GM21717 (cell line): ENCODE data around the gene GFI1B.
"Not testable (repeated sequence)": the region's sequence is repeated elsewhere in the genome, so short reads cannot be mapped to it uniquely, and the experiment has no call there.

Experiments
- ATAC-seq: cut with Tn5 transposase; IDR thresholded peaks from one replicate; pipeline ENCODE4 v1.9.1; 2021; ENCODE audit warnings: mild to moderate bottlenecking, moderate library complexity; ENCODE audit not compliant: unreplicated experiment

The GFI1B gene

DNA sequence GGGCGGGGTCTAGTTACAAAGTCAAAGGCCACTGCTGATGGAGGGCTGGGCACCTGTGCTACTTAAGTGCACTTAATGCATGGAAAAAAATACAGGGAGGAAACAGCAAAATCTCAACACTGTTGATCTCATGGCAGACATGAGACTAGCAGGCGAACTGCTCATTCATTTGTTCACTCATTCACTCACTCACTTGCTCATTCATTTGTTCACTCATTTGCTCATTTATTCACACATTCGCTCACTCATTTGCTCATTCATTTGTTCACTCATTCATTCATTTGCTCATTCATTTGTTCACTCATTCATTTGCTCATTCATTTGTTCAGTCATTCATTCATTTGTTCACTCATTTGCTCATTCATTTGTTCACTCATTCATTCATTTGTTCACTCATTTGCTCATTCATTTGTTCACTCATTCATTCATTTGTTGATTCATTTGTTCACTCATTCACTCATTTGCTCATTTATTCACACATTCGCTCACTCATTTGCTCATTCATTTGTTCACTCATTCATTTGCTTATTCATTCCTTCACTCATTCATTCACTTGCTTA is 11.6 kb downstream of the GFI1B start:
- not testable (repeated sequence) for ATAC-seq

DNA sequence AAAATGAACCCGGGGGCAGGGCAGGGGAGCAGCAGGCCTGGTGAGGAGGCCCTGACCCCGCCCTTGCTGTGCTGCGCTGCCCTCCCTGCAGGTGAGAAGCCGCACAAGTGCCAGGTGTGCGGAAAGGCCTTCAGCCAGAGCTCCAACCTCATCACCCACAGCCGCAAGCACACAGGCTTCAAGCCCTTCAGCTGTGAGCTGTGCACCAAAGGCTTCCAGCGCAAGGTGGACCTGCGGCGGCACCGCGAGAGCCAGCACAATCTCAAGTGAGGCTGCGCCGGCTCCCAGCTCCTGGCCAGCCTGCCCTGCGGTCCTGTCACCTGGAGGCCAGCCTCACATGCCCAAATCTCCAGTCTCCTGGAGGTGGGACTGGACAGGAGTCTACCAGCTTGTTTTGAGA is 12.3 kb downstream of the GFI1B start:
- no peak for ATAC-seq

DNA sequence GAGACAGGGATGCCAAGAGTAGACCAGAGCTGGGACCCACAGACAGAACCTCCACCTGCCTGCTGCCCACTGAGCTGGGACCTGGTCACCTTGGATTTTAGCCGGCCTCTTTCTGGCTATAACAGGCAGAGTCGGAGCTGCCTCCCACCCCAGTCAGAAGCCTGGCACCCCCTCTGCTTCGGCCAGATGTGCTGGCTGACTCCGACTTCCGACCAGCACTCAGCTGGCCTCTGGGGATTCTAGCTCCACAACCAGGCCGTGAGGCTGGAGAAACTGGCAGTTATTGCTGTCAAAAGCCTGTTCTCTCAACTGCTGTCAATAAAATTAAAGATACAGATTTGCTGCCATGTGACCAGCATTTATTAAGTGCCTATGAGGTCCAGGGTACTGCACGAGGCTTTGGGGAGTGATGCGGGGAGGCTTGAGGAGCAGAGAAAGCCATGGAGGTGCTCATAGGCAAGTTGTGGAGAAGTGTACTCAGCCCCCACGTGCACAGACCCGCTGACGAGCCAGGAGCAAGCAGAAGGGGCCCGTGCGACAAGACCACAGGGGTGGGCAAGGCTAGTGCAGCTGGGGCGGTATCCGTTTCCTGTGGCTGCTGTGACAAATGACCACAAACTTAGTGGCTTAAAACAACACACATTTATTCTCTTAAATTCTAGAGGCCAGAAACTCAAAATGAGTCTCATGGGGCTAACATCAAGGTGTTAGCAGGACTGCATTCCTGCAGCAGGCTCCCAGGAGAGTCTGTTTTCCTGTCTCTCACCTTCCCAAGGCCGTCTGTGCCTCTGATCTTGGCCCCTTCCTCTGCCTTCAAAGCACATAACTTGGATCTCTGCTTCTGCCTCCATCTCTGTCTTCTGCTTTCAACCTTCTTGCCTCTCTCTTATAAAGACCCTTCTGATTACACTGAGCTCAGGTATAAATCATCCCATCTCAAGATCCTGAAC is 13.1 kb downstream of the GFI1B start:
- no peak for ATAC-seq

DNA sequence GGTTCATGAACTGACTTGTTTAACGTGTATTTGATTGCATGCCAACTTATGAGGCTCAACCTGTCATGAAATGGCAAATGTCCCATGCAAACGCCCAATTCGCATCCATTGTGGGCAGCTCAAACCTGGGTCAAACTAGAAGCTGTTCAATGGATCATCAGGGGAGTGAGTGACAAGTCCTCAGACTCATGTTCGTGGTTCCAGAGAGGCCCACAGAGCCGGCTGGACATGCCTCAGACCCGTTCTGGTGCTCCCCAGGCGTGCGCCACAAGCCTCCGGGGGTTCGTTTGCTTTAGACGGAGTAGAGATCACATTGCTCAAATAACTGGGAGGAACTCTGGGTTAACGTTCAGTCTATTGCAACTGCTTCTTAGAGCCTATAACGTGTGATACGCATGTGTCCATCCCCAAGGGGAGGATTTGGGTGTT is 15.0 kb downstream of the GFI1B start:
- no peak for ATAC-seq

DNA sequence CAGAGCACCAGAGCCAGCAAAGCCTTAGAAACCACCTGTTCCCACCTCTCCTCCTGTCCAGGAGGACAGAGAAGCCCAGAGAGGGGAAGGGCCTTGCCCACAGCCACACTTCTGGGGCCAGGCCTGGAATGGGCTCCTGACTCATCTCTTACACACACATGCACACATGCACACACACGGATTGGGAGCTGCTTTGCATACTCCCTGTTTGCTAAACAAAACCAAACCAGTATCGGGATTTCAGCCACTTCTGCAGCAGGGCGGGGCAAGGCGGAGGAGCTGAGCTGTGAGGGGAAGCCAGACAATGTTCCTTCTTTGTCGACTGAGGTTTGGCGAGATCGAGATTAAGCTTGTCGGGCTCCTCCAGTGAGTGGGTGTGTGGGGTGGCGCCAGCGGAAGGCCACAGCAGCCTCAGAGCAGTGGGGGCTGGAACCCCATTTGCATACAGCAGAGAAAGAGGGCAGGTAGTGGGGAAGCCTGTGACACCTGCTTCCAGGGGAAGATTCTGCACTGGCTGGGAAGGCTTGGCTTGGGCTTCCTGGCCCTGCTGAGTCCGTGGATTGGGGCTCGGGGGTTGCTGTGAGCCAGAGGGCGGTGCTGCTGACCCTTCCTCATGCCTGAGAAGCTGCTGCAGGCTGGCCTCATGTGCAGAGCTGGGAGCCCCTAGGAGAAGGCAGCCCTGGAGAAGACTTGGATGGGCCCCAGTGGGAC is 16.1 kb downstream of the GFI1B start:
- no peak for ATAC-seq

DNA sequence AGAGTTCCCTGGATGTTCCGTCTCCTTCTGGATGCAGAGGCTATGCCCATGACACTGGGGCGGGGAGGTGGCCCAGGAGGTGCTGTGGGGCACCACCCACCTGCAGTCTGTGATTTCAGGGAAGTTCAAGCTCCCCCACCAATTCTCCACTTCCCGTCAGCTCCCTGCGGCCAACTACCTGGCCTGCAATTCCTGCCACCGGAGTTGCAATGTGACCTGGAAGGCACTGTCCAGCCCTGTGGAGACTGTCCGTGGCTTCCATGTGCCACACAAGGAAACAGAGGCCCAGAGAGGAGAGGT is 16.6 kb downstream of the GFI1B start:
- no peak for ATAC-seq

DNA sequence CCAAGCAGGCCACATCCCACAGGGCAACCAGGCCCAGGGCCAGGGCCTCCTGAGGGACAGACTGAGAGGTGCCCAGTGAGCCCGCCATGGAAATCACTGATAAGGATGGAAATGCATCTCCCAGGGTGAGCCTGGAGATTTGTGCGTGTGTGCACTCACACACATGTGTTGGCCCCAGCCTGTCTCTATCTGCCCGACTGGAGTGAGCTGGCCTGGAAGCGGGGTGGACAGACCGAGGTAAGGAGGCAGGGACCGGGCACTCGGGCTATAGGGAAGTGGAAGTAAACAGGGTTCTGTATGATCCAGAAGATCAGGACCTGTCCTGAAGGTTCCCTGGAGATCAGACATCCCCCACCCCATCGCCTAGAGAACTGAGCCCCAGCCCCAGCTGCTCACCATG is 17.4 kb downstream of the GFI1B start:
- ATAC-seq: no peak

DNA sequence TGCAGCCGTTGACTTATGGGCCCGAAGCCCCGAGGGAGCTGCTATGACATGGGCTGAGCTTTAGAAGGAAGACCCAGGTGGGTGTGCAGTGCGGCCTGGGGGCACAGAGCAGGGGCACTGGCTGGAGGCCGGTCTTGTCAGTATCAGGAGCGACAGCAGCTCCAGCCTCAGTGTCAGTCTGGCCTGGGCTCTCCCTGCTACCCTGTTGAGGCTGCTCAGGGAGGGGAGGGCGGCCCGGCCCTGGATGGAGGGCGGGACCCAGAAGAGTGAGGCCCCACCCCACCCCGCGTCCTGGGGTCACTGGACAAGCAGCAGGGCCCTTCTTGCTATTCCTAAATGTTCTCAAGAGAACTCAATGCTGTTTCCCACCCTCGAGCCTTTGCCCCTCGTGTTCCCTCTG is 18.0 kb downstream of the GFI1B start:
- ATAC-seq: no peak

DNA sequence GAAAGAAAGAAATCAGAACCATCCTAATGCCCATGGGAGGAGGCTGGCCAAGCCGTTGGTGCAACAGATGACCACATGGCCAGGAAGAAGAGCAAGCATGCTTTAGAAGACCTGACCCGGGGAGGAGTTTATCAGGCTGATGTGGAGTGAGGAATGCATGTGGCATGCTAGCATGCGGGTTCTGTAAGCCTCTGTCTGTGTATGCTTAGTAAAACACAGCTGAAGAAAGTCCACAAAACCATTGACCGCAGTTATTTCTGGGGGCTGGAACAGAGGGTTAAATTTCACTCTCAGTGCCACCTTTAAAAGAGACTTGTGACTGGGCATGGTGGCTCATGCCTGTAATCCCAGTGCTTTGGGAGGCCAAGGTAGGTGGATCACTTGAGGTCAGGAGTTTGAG is 19.1 kb downstream of the GFI1B start:
- ATAC-seq: no peak

DNA sequence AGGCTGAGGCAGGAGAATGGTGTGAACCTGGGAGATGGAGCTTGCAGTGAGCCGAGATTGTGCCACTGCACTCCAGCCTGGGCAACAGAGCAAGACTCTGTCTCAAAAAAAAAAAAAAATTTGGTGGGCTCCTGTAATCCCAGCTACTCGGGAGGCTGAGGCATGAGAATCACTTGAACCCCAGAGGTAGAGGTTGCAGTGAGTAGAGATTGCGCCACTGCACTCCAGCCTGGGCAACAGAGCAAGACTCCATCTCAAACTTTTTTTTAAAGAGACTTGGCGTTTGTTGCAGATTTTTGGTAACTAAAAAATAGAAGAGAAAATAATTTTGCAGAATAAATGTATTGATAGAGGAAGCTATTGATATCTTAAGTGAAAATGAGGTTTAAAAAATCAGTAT is 19.7 kb downstream of the GFI1B start:
- not testable (repeated sequence) for ATAC-seq

DNA sequence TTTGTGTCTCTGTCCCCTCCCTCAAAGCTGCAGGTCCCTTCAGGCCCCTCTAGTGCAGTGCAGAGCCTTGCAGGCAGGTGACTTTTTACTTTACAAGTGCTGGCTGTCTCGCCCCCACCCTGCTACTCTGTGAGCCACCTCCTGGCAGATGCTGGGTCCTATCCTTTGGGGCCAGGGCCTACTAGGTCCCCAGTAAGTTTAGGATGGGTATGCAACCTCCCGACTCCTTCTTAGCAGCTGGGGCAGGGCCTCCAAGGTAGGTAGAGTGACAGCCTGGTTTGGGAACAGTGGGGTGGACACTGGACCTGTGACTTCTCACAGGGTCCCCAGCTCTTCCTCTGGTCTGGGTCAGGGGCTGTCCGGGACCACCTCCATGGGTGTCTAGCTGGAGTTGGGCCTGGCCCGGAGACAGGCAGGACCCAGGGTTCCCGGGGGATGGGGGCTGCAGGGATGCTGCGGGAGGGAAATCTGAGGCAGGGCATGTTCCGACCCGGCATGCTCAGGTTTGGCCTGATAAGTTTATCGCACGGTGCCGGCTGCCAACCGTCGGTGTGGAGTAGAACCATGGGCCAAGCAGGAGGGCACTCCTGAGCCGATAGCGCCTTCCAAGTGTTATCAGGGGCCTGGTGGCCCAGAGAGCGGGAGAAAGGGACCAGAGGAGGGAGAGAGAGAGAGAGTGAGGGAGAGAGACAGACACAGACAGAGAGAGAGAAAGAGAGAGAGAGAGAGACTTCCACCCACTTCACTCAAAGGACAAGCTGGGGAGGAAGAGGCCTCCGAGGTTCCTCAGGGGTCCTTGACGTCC is 20.5 kb downstream of the GFI1B start:
- no peak for ATAC-seq

DNA sequence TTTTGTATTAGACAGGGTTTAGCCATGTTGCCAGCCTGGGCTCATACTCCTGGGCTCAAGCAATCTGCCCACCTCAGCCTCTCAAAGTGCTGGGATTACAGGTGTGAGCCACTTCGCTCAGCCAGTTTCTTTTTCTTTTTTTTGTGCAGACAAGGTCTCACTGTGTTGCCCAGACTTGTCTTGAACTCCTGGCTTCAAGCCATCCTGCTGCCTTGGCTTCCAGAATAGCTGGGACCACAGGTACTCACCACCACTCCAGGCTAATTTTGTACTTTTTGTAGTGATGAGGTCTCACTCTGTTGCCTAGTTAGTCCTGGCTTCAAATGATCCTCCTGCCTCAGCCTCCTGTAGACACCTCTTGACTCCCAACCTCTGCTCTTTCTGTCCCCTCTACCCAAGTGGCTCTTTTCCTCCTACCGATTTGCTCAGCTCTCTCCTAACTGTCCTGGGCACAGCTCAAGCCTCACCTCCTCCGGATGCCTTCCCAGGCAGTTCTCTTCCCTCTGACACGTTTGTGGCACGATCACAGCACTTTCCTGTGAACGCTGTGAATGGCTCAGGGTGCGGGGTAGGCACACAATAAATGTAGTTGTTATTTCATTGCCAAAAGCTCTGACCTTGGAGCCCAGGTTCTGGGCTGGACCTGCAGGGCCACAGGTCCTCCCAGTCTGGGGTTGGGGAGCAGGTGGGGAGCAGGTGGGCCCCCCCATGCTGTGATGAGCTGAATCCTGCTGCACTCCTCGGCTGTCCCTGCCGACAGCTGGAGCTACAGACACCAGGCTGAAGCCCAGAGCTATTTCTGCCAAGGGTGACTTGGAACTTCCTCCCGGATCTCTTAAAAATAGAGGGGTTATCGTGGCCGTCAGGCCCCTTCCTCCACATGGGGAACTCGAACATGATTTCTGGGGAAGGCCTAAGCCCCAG is 23.9 kb downstream of the GFI1B start:
- ATAC-seq: no peak

DNA sequence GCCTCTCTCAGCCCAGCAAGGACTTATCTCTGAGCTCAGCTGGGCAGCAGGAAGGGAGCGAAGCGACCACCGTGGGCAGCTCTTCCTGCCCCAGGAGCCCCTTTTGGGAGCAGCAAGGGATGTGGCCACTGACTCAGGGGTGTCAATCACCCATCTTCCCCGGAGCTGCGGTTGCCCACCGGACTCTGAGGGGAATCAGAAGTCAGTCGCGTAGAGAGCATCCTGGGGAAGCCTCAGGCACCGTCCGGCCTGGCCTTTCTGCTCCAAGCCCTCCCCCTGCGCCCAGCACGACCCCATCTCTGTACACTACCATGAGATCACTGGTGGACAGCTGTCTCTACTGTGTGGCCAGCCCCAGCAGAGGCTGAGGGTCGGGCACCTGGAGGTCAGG is 24.6 kb downstream of the GFI1B start:
- ATAC-seq: no peak

DNA sequence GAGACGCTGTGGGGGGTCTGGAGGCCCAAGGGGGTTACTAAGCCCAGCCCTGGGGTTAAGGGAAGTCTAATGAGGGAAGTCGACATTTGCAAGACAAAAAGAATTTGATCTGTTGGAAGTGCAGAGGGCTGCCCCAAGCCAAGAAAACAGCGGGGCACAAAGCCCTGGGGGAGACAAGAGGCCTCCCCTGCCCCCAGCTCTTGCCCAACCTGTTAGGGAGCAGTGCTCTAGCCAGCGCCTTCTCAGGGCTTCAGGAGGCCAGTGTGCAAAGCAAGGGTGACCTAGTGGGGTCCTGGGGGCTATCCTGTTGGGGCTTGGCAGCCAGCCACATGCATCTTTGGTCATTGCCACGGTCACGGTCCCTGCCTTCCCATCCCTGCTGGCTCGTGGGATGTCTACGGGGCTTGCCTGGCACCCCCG is 25.2 kb downstream of the GFI1B start:
- no peak for ATAC-seq

DNA sequence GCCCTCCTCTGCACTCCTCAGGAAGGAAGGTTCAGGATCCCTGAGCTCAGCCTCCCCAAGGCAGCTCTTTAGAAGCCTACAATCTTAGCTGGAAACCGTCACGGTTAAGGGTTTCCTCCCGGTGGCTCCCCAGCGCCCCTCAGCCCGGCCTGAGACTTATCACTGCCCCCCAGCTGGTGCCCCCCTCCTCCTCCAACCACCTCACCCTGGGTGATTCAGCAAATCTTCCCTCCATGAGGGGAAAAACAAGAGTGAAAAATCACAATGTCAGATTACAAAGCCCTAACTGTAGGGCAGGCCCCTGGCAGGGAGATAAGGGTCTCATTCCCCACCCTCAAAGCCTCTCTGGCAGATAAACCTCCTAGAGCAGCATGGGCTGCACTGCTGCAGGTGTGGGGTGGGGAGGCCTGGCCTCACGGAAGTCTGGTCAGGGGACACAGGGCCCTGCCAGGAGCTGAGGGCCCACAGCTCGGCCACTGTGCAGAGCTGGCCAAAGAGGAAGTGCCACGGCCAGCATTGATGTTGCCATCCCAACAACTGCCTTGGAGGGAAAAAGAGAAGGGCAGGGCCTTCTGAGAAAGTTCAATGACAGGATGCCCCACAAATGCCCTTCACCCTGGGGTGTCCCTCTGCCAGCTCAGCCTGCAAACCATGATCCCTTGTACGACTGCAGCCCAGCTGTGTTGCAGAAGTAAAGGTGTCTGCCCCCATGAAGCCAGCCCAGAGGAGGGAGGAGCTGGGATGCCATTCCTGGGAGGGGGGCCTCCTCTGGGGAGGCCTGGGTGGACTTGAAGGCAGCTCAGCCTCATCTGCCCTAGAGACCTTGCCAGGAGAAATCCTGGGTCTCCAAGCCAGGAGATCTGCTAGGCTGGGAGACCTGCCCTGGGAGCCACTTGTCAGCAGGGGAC is 25.9 kb downstream of the GFI1B start:
- no peak for ATAC-seq

DNA sequence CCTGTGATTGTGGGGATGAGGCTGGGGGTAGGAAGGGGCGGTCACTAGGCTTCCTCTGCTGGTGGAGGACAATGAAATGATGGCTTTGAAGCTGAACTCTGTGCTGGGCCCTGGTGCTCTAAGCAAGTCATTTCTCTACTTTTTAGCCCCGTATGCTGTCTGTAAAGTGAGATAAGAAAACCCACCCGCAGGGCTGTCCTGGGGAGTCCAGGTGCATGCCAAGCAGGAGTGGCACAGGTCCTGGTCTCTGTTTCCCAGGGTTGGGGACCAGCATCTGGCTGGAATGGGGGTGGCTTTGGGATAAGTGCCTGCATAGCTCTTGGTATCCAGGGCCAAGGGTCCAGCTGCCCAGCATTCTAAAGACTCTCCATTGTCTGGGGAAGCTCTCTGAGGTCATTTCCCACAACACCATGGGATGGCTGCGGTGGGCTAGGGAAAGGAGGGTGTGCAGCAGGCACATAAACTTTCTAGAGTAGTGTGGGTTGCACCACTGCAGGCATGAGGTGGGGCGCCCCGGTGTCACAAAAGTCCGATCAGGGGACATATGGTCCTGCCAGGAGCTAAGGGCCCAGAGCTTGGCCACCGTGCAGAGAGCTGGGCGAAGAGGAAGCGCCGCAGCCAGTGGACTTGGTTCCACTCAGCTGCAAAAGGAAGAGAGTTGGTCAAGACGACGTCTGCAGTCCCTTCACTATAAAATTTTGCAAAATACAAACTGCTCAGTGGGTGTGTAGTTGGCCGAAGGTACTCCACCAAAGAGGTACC is 26.7 kb downstream of the GFI1B start:
- ATAC-seq: no peak

DNA sequence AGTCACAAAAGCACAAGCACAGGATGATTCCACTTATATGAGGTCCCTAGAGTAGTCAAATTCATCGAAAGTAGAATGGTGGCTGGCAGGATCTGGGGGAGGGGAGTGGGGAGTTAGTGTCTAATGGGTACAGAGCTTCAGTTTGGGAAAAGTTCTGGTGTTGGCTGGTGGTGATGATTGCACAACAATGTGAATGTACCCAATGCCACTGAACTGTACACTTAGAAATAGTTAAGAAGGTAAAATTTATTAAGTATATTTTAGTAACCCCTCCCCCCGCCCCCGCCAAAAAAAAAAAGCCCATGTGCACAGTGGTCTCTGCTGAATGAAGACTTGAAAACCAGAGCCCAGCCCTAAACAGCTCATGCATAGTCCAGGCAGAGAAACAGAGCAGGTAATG is 27.5 kb downstream of the GFI1B start:
- no peak for ATAC-seq

DNA sequence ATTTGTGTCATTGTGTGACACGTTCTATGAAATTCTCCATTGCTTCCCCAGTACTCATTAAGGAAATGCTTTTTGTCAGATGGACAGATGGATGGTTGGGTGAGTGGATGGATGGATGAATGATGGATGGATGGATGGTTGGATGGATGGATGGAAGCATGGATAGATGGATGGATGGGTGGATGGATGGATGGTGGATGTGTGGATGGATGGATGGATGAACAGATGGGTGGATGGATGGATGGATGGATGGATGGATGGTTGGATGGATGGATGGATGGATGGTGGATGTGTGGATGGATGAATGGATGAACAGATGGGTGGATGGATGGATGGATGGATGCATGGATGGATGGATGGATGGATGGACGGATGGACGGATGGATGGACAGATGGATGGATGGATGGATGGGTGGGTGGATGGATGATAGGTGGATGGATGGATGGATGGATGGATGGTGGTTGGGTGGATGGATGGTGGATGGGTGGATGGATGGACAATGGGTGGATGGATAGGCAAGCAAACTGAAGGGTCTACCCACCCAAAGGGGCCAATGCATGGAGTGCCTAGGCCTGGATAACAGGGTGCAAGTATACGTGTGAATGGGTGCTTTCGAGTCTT is 28.3 kb downstream of the GFI1B start:
- ATAC-seq: no peak
